ENCODE measurements around the gene MAGEB1. TPM values are rescaled to one million over a fixed set of nuclear protein-coding genes. Genes with fewer than 3 reads are reported as not detected.

The MAGEB1 gene
- total RNA-seq, 2 donors from 2014 or later, result not detected

DNA sequence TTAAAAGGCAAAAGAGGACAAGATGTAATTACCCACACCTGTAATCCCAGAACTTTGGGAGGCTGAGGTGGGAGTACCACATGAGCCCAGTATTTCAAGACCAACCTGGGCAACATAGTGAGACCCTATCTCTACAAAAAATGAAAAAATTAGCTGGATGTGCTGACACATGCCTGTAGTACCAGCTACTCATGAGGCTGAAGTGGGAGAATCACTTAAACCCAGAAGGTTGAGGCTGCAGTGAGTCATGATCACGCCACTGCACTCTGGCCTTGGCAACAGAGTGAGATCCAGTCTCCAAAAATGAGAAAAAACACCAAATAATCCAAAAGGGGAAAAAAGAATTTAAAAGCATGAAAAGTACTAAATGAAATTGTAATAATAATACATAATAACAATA lies 31.4 kb downstream of the MAGEB1 start:
- H3K9me3 ChIP-seq, result no peaks in the 10 kb centered on the region
- H3K36me3 ChIP-seq, result no peaks in the 10 kb centered on the region
- no peak for DNase-seq (ENCODE audit: low spot score)
- TF ChIP-seq, protein P1, sequence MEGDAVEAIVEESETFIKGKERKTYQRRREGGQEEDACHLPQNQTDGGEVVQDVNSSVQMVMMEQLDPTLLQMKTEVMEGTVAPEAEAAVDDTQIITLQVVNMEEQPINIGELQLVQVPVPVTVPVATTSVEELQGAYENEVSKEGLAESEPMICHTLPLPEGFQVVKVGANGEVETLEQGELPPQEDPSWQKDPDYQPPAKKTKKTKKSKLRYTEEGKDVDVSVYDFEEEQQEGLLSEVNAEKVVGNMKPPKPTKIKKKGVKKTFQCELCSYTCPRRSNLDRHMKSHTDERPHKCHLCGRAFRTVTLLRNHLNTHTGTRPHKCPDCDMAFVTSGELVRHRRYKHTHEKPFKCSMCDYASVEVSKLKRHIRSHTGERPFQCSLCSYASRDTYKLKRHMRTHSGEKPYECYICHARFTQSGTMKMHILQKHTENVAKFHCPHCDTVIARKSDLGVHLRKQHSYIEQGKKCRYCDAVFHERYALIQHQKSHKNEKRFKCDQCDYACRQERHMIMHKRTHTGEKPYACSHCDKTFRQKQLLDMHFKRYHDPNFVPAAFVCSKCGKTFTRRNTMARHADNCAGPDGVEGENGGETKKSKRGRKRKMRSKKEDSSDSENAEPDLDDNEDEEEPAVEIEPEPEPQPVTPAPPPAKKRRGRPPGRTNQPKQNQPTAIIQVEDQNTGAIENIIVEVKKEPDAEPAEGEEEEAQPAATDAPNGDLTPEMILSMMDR (IDR thresholded peaks at IDR 0.05), result no peak
- no peak overlapping the region for H3K4me3 ChIP-seq
- H3K27me3 ChIP-seq, result no peaks in the 10 kb centered on the region
- no peak overlapping the region for H3K27ac ChIP-seq
- no peaks in the 10 kb centered on the region for H3K4me1 ChIP-seq

DNA sequence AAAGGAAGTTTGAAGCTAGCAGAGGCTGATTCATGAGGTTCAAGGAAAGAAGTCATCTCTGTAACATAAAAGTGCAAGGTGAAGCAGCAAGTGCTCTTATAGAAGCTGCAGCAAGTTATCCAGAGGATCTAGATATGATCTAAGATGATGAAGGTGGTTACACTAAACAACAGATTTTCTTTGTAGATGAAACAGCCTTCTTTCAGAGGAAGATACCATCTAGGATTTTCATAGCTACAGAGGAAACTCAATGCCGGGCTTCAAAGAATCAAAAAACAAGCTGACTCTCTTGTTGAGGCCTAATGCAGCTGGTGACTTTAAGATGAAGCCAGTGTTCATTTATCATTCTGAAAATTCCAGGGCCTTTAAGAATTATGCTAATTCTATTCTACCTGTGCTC lies 33.5 kb downstream of the MAGEB1 start:
- Histone ChIP-seq H3K36me3 (no peaks in the 10 kb centered on the region), H3K27ac (no peak overlapping the region), H3K4me1 (no peaks in the 10 kb centered on the region), H3K27me3 (no peaks in the 10 kb centered on the region), H3K4me3 (no peak overlapping the region), H3K9me3 (no peaks in the 10 kb centered on the region)
- TF ChIP-seq, protein P1 (IDR thresholded peaks at IDR 0.05), result no peak
- no peak for DNase-seq (ENCODE audit: low spot score)

DNA sequence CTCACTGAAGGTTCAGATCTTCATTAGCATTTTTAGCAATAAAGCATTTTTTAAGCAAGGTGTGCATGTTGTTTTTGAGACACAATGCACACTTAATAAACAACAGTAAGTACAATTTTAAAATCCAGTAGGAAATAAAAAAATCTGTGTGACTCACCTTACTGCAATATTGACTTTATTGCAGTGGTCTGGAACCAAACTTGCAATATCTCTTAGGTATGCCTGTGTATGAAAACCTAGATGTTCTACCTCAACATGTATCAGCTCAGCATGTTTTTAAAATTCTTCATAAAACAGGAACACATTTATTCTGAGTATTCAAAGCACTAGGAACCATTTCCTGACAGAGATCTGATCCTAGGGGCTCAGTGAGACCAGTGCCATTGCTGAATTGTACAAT lies 35.6 kb downstream of the MAGEB1 start:
- TF ChIP-seq, protein P1 (IDR thresholded peaks at IDR 0.05), result no peak
- no peak overlapping the region for H3K4me3 ChIP-seq
- no peaks in the 10 kb centered on the region for H3K27me3 ChIP-seq
- no peaks in the 10 kb centered on the region for H3K36me3 ChIP-seq
- H3K27ac ChIP-seq, result no peak overlapping the region
- H3K4me1 ChIP-seq, result no peaks in the 10 kb centered on the region
- no peak for DNase-seq (ENCODE audit: low spot score)
- H3K9me3 ChIP-seq, result no peaks in the 10 kb centered on the region

DNA sequence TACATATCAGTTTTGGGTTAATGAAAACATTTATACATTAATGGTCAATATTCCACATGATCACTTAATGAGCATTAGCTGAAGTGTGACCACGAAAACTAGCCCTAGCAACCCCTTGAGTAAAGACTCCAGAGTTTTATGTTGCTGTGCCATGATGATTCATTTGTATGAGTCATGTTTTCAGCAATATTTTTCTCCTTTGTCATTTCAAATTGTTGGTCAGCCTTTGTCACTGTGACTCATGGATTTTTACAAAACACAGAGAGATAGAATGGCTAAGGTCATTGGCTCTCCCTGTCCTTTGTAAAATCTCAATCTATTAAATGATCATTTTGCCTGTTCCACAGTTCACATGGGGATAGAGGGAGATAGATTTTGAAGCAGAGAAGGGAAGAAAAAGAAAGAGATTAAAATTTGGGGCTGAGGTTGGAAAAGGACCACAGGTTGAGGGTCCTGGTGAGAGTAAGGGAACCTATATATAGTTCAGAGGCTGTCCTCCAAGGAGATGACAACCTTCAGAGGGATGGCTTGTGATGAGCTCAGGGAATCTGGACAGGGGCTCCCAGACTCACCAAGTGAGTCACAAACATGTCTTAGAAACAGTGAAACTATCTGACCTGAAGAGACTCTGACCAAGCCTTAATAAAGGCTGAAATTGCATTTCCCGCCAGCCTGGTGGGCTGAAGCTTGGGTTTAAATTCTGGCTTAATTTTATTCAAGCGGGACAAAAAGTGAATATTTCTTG lies 36.7 kb downstream of the MAGEB1 start:
- Histone ChIP-seq H3K4me3 (no peak overlapping the region), H3K27me3 (no peaks in the 10 kb centered on the region), H3K9me3 (no peaks in the 10 kb centered on the region), H3K4me1 (no peaks in the 10 kb centered on the region), H3K36me3 (no peaks in the 10 kb centered on the region), H3K27ac (no peak overlapping the region)
- TF ChIP-seq, protein P1 (IDR thresholded peaks at IDR 0.05), result no peak
- DNase-seq (ENCODE audit: low spot score), result no peak

DNA sequence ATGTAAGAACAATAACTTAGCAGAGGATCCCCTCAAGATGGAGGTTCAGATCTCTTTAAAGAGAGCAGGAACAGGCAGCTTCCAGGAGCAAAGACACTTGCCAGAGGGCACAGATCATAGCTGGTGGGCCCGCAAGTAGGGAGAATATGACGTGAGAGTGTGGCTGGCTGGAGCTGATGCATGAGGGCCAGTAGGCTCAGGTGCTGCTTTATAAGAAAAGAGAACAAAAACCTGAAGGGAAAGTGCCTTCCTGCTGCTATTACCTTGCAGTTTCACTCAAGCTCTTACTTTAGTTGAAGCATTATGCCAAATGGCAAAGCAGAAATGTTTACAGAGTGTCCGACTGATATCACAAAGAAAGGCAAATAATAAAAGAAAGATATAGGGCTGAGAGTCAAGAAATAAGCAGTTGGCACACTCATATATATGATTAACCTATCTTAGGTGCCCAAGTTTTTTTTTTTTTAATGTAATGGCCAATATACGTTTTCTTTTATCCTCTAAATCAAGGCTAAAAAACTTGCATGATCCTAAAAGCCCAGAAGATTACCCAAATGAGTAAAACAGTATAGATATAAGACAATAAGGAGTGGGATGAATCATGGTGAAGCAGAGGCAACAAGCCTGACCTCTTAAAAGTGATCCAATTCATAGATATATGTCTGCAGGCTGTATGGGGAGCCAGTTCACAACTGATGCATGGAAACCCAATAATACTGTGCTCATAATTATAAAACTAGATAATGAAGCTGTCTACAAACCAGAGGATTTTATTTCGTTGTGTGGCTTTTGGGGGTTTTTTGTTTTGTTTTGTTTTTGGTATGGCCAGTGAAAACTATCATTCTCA lies 49.7 kb downstream of the MAGEB1 start:
- H3K27me3 ChIP-seq, result no peaks in the 10 kb centered on the region
- H3K36me3 ChIP-seq, result no peaks in the 10 kb centered on the region
- DNase-seq (ENCODE audit: low spot score), result no peak
- no peak overlapping the region for H3K27ac ChIP-seq
- TF ChIP-seq, protein P1 (IDR thresholded peaks at IDR 0.05), result no peak
- H3K4me3 ChIP-seq, result no peak overlapping the region
- H3K4me1 ChIP-seq, result no peaks in the 10 kb centered on the region
- no peaks in the 10 kb centered on the region for H3K9me3 ChIP-seq
